GM23338 (cell line): Measurements from ENCODE around the gene EML4. TPM values are rescaled to one million over a fixed set of nuclear protein-coding genes. Genes with fewer than 3 reads are reported as not detected.
"Not testable (repeated sequence)": the region's sequence is repeated elsewhere in the genome, so short reads cannot be mapped to it uniquely, and the experiment has no call there.

Experiments used
- ATAC-seq: fragments of 200-7000 bp; cut with Tn5 transposase; 3 replicates; pipeline ENCODE4 v1.9.1; 2020
- DNase-seq: peaks from one replicate; pipeline ENCODE4 v3.0.0-alpha.2; 2015; ENCODE audit warnings: low spot score
- H2AFZ ChIP-seq: fragments of 200-600 bp; sonication (generic); 2 replicates; pipeline ENCODE4 v1.8.0; 2016; ENCODE audit warnings: antibody characterized with exemption, mild to moderate bottlenecking, moderate library complexity
- H3F3A ChIP-seq: fragments of 200-600 bp; sonication (generic); replicated peaks from 2 replicates; pipeline ENCODE4 v1.8.0; 2017; ENCODE audit warnings: antibody characterized with exemption, mixed run types, low read depth
- H3K27ac ChIP-seq: fragments of 200-600 bp; sonication (generic); 2 replicates; pipeline ENCODE4 v1.6.1; 2016; ENCODE audit warnings: low read depth
- H3K27me3 ChIP-seq: fragments of 200-600 bp; sonication (generic); 2 replicates; pipeline ENCODE4 v1.8.0; 2016; ENCODE audit warnings: mild to moderate bottlenecking, mixed run types, moderate library complexity; ENCODE audit not compliant: insufficient read depth
- H3K36me3 ChIP-seq: fragments of 200-600 bp; sonication (generic); 2 replicates; pipeline ENCODE4 v1.8.0; 2016; ENCODE audit warnings: mild to moderate bottlenecking; ENCODE audit not compliant: insufficient read depth
- H3K4me1 ChIP-seq: fragments of 200-600 bp; sonication (generic); 2 replicates; pipeline ENCODE4 v1.8.0; 2016; ENCODE audit warnings: mild to moderate bottlenecking, moderate library complexity; ENCODE audit not compliant: insufficient read depth
- H3K4me2 ChIP-seq: fragments of 200-600 bp; sonication (generic); 2 replicates; pipeline ENCODE4 v1.7.1; 2017; ENCODE audit warnings: mixed run types
- H3K4me3 ChIP-seq: fragments of 200-600 bp; sonication (generic); 2 replicates; pipeline ENCODE4 v1.6.1; 2016; ENCODE audit warnings: mixed run types
- H3K79me2 ChIP-seq: fragments of 200-600 bp; sonication (generic); replicated peaks from 2 replicates; pipeline ENCODE4 v1.8.0; 2017; ENCODE audit warnings: mild to moderate bottlenecking; ENCODE audit not compliant: insufficient read depth
- H3K9me2 ChIP-seq: fragments of 200-600 bp; sonication (generic); 2 replicates; pipeline ENCODE4 v1.8.0; 2017; ENCODE audit not compliant: insufficient read depth
- H4K20me1 ChIP-seq: fragments of 200-600 bp; sonication (generic); replicated peaks from 2 replicates; pipeline ENCODE4 v1.8.0; 2017; ENCODE audit warnings: mild to moderate bottlenecking; ENCODE audit not compliant: insufficient read depth
- H3K27ac Mint-ChIP-seq: 2 replicates; pipeline ENCODE4 v1.8.0; 2020; ENCODE audit warnings: inconsistent platforms, mild to moderate bottlenecking, moderate library complexity, mixed read lengths
- H3K27me3 Mint-ChIP-seq: 3 replicates; pipeline ENCODE4 v1.8.0; 2022; ENCODE audit warnings: low read depth, mild to moderate bottlenecking, moderate library complexity, mixed read lengths, inconsistent platforms; ENCODE audit not compliant: insufficient read depth, poor library complexity
- H3K36me3 Mint-ChIP-seq: 3 replicates; pipeline ENCODE4 v1.8.0; 2021; ENCODE audit warnings: low read depth, mild to moderate bottlenecking, inconsistent platforms, moderate library complexity, mixed read lengths
- H3K4me1 Mint-ChIP-seq: 3 replicates; pipeline ENCODE4 v1.8.0; 2020; ENCODE audit warnings: mild to moderate bottlenecking, inconsistent platforms, mixed read lengths
- H3K4me3 Mint-ChIP-seq: 3 replicates; pipeline ENCODE4 v1.8.0; 2021; ENCODE audit warnings: moderate library complexity, mild to moderate bottlenecking, inconsistent platforms, mixed read lengths
- H3K9me3 Mint-ChIP-seq: 3 replicates; pipeline ENCODE4 v1.8.0; 2020; ENCODE audit warnings: moderate library complexity, mild to moderate bottlenecking, inconsistent platforms, mixed read lengths
- CREB1 ChIP-seq: fragments of 250-450 bp; sonication (Bioruptor Pico); IDR thresholded peaks from 2 replicates; pipeline ENCODE4 v1.5.0; 2020; ENCODE audit warnings: low read depth, mild to moderate bottlenecking, moderate library complexity
- CTCF ChIP-seq, 2 experiments: fragments of 200-600 bp in 1 of 2; sonication (generic) in 1 of 2; conservative IDR thresholded peaks; 2 replicates each; pipeline versions ENCODE4 v1.5.1 to v1.6.1; 2016 to 2017; ENCODE audit warnings: antibody characterized with exemption in 2 of 2, low read depth in 2 of 2, mild to moderate bottlenecking in 2 of 2, moderate library complexity in 1 of 2
- EZH2 ChIP-seq: fragments of 200-600 bp; sonication (generic); IDR thresholded peaks from one replicate; pipeline ENCODE4 v1.8.0; 2017; ENCODE audit warnings: antibody characterized with exemption, mild to moderate bottlenecking, low read depth; ENCODE audit not compliant: unreplicated experiment
- EZH2phosphoT487 ChIP-seq: fragments of 200-600 bp; sonication (generic); IDR thresholded peaks from one replicate; pipeline ENCODE4 v1.8.1; 2018; ENCODE audit warnings: antibody characterized with exemption; ENCODE audit not compliant: unreplicated experiment
- JUNB ChIP-seq: IDR thresholded peaks from one replicate; pipeline ENCODE4 v1.6.1; 2016; ENCODE audit warnings: antibody characterized with exemption; ENCODE audit not compliant: unreplicated experiment
- NANOG ChIP-seq: IDR thresholded peaks from 2 replicates; pipeline ENCODE4 v1.6.1; 2016; ENCODE audit warnings: antibody characterized with exemption, borderline replicate concordance
- POLR2AphosphoS5 ChIP-seq: IDR thresholded peaks from 2 replicates; pipeline ENCODE4 v1.6.1; 2016; ENCODE audit warnings: antibody characterized with exemption, low read depth
- REST ChIP-seq: IDR thresholded peaks from one replicate; pipeline ENCODE4 v1.6.1; 2018; ENCODE audit warnings: antibody characterized with exemption; ENCODE audit not compliant: unreplicated experiment
- STAT1 ChIP-seq: IDR thresholded peaks from one replicate; pipeline ENCODE4 v1.6.1; 2016; ENCODE audit warnings: antibody characterized with exemption; ENCODE audit not compliant: unreplicated experiment
- ZNF114 ChIP-seq: fragments of 250-450 bp; sonication (Bioruptor Pico); IDR thresholded peaks from 2 replicates; pipeline ENCODE4 v1.5.0; 2020; ENCODE audit warnings: mild to moderate bottlenecking, moderate library complexity
- polyA plus RNA-seq: library from polyadenylated mRNA; unstranded; fragments of >200 nt; fragmentation: Nextera tagmentation; extraction: Ambion mirVana; gene quantifications from 2 replicates; pipeline ENCODE4 v1.2.1, GENCODE V29; 2016
- total RNA-seq: library from RNA; depleted of rRNA; stranded (reverse); fragments of >200 nt; shearing (Covaris generic); gene quantifications from 2 replicates; pipeline ENCODE4 v1.2.3, GENCODE V29; 2014
- TF ChIP-seq, protein P1 (sequence below): fragments of 250-450 bp; sonication (Bioruptor Pico); IDR thresholded peaks from 2 replicates; pipeline ENCODE4 v1.5.0; 2020; ENCODE audit warnings: mild to moderate bottlenecking, moderate library complexity

Gene EML4
- total and polyA plus RNA-seq, 2 experiments from 2014 or later = 65.3 to 115 TPM

DNA sequence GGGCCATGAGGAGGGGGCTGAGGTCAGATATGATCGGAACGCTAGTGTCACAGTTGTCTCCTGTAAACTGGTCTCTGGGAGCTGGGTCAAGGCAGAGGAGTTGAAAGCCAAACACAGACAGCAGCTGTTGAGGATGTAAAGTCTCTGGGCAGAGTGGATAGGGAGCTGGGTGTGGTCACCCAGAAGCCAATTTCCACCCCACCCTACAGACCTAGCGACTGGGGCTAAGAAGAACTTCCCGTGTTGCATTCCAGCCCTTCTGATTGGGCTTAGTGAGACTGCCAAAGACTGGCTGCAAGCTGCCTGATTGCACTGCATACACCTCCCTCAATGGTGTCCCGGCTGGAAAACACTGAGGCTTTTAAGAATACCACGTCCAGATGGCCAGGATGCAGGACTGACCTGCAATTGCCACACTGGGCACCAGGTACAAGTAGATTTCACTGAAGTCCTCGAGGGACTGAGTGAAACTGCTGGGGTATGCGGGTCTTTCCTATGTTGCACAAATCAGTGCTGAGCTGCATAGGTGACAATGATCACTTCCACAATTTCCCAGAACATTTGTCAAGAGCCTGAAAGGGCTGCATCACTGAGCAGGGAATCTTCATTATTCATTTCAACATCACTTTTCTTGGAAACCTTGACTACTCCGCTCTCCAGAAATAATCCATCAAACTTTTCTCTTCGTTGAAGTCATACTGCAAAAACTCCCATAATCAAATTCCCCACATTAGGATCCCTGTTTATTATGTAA, 43.1 kb upstream of the EML4 start:
- no peak overlapping the region for H3K27ac ChIP-seq
- peaks cover 2% of the 10 kb centered on the region for H3K27me3 Mint-ChIP-seq
- TF ChIP-seq JUNB (no peak), EZH2 (no peak), CTCF (conservative IDR thresholded peaks at IDR 0.05; ENCODE audit: low read depth in 2 of 2) (no peak), CREB1 (CRISPR knock-in tag) (no peak), EZH2phosphoT487 (no peak), ZNF114 (CRISPR knock-in tag) (no peak), POLR2AphosphoS5 (no peak), STAT1 (no peak), NANOG (no peak), REST (no peak)
- TF ChIP-seq, protein P1, sequence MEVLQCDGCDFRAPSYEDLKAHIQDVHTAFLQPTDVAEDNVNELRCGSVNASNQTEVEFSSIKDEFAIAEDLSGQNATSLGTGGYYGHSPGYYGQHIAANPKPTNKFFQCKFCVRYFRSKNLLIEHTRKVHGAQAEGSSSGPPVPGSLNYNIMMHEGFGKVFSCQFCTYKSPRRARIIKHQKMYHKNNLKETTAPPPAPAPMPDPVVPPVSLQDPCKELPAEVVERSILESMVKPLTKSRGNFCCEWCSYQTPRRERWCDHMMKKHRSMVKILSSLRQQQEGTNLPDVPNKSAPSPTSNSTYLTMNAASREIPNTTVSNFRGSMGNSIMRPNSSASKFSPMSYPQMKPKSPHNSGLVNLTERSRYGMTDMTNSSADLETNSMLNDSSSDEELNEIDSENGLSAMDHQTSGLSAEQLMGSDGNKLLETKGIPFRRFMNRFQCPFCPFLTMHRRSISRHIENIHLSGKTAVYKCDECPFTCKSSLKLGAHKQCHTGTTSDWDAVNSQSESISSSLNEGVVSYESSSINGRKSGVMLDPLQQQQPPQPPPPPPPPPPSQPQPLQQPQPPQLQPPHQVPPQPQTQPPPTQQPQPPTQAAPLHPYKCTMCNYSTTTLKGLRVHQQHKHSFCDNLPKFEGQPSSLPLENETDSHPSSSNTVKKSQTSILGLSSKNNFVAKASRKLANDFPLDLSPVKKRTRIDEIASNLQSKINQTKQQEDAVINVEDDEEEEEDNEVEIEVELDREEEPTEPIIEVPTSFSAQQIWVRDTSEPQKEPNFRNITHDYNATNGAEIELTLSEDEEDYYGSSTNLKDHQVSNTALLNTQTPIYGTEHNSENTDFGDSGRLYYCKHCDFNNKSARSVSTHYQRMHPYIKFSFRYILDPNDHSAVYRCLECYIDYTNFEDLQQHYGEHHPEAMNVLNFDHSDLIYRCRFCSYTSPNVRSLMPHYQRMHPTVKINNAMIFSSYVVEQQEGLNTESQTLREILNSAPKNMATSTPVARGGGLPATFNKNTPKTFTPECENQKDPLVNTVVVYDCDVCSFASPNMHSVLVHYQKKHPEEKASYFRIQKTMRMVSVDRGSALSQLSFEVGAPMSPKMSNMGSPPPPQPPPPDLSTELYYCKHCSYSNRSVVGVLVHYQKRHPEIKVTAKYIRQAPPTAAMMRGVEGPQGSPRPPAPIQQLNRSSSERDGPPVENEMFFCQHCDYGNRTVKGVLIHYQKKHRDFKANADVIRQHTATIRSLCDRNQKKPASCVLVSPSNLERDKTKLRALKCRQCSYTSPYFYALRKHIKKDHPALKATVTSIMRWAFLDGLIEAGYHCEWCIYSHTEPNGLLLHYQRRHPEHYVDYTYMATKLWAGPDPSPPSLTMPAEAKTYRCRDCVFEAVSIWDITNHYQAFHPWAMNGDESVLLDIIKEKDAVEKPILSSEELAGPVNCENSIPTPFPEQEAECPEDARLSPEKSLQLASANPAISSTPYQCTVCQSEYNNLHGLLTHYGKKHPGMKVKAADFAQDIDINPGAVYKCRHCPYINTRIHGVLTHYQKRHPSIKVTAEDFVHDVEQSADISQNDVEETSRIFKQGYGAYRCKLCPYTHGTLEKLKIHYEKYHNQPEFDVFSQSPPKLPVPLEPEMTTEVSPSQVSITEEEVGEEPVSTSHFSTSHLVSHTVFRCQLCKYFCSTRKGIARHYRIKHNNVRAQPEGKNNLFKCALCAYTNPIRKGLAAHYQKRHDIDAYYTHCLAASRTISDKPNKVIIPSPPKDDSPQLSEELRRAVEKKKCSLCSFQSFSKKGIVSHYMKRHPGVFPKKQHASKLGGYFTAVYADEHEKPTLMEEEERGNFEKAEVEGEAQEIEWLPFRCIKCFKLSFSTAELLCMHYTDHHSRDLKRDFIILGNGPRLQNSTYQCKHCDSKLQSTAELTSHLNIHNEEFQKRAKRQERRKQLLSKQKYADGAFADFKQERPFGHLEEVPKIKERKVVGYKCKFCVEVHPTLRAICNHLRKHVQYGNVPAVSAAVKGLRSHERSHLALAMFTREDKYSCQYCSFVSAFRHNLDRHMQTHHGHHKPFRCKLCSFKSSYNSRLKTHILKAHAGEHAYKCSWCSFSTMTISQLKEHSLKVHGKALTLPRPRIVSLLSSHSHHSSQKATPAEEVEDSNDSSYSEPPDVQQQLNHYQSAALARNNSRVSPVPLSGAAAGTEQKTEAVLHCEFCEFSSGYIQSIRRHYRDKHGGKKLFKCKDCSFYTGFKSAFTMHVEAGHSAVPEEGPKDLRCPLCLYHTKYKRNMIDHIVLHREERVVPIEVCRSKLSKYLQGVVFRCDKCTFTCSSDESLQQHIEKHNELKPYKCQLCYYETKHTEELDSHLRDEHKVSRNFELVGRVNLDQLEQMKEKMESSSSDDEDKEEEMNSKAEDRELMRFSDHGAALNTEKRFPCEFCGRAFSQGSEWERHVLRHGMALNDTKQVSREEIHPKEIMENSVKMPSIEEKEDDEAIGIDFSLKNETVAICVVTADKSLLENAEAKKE (CRISPR knock-in tag) = no peak
- ATAC-seq = peak; percentile 79
- H3K4me1 Mint-ChIP-seq = peaks cover 21% of the 10 kb centered on the region
- no peaks in the 10 kb centered on the region for H3K9me2 ChIP-seq
- no peaks in the 10 kb centered on the region for H3K36me3 Mint-ChIP-seq
- H3K36me3 ChIP-seq = no peaks in the 10 kb centered on the region
- H3K4me1 ChIP-seq = peaks cover 11% of the 10 kb centered on the region
- no peak overlapping the region for H3K4me3 Mint-ChIP-seq
- H3K4me2 ChIP-seq = no peak overlapping the region
- no peaks in the 10 kb centered on the region for H3K27me3 ChIP-seq
- H3K4me3 ChIP-seq = no peak overlapping the region
- H2AFZ ChIP-seq = peak overlapping the region; percentile 23
- no peak overlapping the region for H3K27ac Mint-ChIP-seq
- no peaks in the 10 kb centered on the region; the same call in 1 of the 2 replicates for H3F3A ChIP-seq
- peaks cover 3% of the 10 kb centered on the region; the same call in 1 of the 3 replicates for H3K9me3 Mint-ChIP-seq
- H4K20me1 ChIP-seq = no peaks in the 10 kb centered on the region
- H3K79me2 ChIP-seq = no peaks in the 10 kb centered on the region
- peak; percentile 38 for DNase-seq

DNA sequence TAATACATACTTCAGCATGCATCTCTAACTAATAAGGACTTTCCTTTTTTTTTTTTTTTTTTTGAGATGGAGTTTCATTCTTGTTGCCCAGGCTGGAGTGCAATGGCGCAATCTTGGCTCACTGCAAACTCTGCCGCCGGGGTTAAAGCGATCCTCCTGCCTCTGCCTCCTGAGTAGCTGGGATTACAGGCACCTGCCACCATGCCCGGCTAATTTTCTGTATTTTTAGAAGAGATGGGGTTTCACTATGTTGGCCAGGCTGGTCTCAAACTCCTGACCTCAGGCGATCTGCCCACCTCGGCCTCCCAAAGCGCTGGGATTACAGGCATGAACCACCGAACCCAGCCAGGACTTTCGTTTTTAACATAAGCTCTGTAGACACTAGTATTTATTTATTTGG, 42.3 kb upstream of the EML4 start:
- H3K9me2 ChIP-seq, H3K4me2 ChIP-seq, H3K79me2 ChIP-seq, ATAC-seq, H3K9me3 Mint-ChIP-seq, H3K4me3 ChIP-seq, H3K4me3 Mint-ChIP-seq, H3F3A ChIP-seq, H2AFZ ChIP-seq, DNase-seq, H3K36me3 Mint-ChIP-seq, H3K27ac Mint-ChIP-seq, H3K27ac ChIP-seq, H3K36me3 ChIP-seq, H3K27me3 Mint-ChIP-seq, H3K27me3 ChIP-seq, H4K20me1 ChIP-seq: not testable (repeated sequence)
- peaks cover 29% of the 10 kb centered on the region for H3K4me1 Mint-ChIP-seq
- peaks cover 18% of the 10 kb centered on the region for H3K4me1 ChIP-seq
